Left kidney (tissue), 2 donors: ENCODE results near the gene ARNT2. TPM values are rescaled to one million over a fixed set of nuclear protein-coding genes. Genes with fewer than 3 reads are reported as not detected.

Source experiments
- DNase-seq: peaks from one replicate; pipeline ENCODE4 v3.0.0-alpha.2; 2013
- polyA plus RNA-seq: library from polyadenylated mRNA; unstranded; fragments of 120-200 nt; gene quantifications from one replicate; pipeline ENCODE4 v1.2.1, GENCODE V29; 2013; ENCODE audit not compliant: insufficient read length

ARNT2 gene
- polyA plus RNA-seq, 1 donor = 60.8 TPM

DNA sequence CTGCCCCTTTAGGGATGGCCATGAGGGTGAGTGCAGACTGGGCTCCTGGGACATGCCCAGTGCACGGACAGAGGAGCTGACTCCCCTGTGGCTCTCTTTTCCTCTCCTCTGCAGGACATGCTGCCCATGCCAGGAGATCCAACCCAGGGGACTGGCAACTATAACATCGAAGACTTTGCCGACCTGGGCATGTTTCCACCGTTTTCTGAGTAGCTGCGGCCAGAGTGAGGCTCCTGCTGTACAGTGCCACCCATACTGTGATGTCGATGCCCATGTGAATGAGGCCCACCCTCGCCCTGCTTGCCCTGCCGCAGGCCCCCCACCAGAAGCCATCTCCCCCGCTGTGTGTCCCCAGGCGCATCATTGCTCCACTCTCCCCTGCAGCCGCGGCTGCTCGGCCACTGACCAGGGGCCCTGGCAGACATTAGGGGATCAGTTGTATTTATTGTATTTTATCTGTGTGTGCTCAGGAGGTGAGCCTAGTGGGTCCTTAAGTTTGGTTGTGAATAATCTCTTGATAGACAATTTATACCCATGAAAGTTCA, 189.4 kb downstream of the ARNT2 start:
- no peak for DNase-seq

GRCh38 chr15:80594091-80594889, 190.1 kb downstream of the ARNT2 start:
- DNase-seq = no peak

GRCh38 chr15:80595396-80595795, 191.2 kb downstream of the ARNT2 start:
- no peak for DNase-seq

GRCh38 chr15:80596521-80596976, 192.4 kb downstream of the ARNT2 start:
- DNase-seq = no peak

GRCh38 chr15:80597076-80597475, 192.9 kb downstream of the ARNT2 start:
- DNase-seq = no peak

GRCh38 chr15:80599359-80599758, 195.2 kb downstream of the ARNT2 start:
- no peak for DNase-seq

- DNase-seq = no peak
Measured at GRCh38 chr15:80600626-80601025, 196.4 kb downstream of the ARNT2 start.

GRCh38 chr15:80601256-80601655, 197.1 kb downstream of the ARNT2 start:
- DNase-seq = no peak

GRCh38 chr15:80604583-80605575, 200.7 kb downstream of the ARNT2 start:
- DNase-seq = no peak

- no peak for DNase-seq
Measured at GRCh38 chr15:80605591-80606150, 201.5 kb downstream of the ARNT2 start.

DNA sequence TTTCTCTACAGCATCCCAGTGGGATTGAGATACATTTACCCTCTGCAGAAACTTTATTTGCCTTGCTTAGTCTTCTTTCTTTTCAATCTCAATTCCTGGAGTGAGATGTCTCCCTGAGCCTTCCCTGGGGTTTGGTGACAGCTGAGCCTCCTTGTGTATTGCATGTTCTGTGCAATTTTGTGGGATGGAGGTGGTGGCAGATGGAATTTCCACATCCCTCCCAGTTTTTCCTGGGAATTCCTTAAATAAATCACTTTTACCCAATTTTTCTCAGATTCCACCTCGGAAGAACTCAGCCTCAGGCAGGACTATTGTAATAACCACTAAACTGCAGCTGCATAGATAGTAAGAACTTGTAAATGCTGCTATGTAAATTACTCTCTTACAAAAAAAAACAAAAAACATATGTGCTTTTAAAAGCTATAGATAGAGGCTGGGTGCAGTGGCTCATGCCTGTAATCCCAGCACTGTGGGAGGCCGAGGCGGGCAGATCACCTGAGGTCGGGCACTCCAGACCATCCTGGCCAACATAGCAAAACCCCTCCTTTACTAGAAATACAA, 202.4 kb downstream of the ARNT2 start:
- no peak for DNase-seq

GRCh38 chr15:80607287-80607980, 203.3 kb downstream of the ARNT2 start:
- no peak for DNase-seq

GRCh38 chr15:80608688-80609087, 204.5 kb downstream of the ARNT2 start:
- DNase-seq = no peak

DNA sequence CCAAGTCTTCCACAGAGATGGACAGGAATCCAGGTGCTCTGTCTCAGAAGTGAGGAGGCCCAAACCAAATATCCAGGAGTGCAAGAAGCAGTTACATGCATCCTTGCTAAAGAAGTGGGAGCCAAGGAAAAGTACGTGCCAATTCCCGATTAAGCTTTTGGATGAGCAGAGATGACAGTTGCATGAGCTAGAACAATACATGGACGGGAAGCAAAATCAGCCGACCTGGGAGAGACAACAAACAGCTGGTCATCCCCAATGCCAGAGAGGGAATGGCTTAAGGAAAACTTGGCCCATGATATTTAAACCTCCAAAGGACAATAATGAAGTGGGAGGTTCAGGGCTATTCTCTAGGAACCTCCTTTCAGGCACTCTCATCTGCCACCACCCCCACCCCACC, 204.9 kb downstream of the ARNT2 start:
- DNase-seq = no peak

DNA sequence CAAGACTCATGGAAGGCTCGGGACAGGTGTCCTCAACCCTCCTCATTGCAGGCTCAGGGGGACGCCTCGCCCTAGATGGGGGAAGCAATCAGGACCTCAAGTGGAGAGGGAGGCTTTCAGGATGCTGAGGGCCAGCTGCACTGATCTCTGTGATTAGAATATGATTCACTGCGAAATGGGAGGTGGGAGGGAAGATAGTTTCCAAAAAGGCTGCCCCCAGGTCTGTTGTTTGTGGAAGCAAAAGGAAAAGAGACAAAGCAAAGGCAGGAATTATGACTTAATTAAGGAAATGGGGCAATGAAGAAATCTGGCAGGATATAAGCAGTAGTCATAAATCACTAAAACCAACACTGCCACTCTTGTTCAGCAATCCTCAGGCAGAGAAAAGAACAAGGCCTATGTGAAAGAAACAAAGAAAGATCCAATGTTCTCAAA, 205.3 kb downstream of the ARNT2 start:
- DNase-seq = no peak

DNA sequence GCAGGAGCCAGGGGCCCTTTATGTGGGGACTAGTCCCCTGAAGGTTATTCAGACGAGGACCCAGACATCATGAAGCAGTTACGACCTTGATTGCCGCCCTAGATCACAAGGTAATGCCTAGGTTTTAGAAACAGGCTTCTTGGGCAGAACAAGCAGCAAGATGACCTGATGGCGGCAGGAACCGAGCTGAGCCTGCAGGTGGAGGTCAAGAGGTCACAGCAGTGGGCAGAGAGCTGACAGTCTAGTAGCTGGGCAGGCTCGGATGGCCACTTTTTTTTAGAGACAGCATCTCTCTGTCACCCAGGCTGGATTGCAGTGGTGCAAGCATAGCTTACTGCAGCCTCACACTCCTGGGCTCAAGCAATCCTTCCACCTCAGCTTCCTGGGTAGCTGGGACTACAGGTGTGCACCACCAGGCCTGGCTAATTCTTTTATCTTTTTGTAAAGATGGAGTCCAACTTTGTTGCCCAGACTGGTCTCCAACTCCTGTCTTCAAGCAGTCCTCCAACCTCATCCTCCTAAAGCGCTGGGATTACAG, 207.4 kb downstream of the ARNT2 start:
- no peak for DNase-seq

DNA sequence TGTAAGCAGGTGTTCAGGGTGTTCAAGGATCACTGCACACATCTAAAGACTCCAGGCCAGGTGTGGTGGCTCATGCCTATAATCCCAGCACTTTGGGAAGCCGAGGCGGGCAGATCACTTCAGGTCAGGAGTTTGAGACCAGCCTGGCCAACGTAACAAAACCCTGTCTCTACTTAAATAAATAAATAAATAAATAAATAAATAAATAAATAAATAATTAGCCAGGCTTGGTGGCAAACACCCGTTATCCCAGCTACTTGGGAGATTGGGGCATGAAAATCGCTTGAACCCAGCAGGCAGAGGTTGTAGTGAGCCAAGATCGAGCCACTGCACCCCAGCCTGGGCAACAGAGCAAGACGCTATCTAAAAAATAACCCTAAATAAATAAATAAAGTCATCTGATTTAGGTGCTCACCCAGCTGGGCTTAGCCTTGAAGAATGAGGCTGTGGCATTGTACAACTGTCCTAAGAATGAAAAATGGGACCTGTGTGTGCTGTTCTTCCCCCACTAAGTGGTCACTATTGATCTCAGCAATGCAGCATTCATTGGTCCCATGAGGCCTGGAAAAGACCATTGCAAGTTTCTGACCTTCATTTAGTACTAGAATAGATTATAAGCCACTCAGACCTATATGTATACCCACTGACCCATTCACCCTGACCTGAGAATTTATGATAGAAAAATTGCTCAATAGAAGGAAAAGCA, 208.1 kb downstream of the ARNT2 start:
- no peak for DNase-seq

DNA sequence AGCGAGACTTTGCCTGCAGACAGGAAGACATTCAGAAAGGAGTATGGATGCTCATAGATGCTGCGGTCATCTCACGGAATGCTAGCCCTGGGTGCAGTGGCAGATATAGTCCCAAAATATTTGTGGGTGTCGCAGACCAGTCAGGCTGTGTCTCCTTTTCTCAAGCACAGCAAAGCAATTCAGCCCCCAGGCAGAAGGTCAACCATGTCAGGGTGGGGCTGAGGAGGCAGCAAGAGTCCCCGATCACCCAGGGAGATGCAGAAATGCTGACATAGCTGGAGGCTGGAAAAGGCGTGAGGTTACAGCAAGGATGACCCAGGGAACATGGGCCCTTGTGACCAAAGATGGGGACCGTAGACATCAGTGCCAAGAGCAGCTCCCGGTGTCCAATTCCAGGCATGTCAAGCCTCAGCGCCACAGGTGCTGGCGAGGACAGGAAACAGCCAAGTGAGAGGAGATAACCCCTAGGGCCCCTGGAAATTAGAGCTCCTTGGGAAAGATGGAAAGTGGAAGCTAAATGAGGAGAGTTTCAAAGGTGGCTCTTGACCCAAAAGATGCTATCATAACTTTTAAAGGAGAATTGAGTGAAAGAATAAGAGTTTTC, 209.7 kb downstream of the ARNT2 start:
- DNase-seq = no peak

DNA sequence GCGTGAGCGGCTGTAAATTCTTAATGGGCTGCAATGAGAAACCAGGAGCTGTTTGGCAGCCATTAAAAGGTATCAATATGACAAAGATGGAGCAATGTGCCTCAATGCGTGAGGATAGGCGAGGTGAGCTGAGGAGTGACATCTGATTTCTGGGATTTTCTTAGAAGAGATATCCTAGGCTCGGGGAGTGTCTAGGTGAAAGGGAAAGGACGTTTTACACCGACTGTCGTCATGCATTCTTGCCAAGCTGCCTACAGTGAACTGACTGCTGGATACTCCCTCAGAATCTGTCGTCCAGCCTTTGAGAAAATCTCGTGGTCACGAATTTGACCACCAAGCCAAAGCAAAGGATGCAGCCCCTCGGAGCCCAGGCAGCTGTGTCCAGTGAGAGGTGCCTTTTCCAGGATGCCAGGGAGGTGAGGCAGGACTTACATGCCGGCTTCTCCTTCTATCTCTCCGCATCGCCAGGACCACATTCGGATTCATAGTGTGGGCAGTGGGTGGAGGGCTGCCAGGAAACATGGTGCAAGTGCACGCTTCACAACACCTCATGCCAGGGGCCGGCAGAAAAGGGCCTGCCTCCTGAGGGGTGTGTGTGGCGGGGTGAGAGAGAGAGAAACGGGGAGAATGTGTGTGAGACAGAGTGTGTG, 210.7 kb downstream of the ARNT2 start:
- DNase-seq = no peak
